HCT116 (cell line): ENCODE data around the gene HOXC12. TPM values are rescaled to one million over a fixed set of nuclear protein-coding genes. Genes with fewer than 3 reads are reported as not detected.

Source experiments
- ATAC-seq: fragments of 200-7000 bp; cut with Tn5 transposase; 2 replicates; pipeline ENCODE4 v1.9.1; 2020; ENCODE audit warnings: mild to moderate bottlenecking, moderate library complexity
- BruUV-seq: library from RNA; stranded (reverse); fragments of 400-500 nt; replicated peaks from 2 replicates; lab custom pipeline; 2021; lab: Mats Ljungman, UMichigan
- CTCF ChIA-PET: fragments of 300-600 bp; sonication (Branson Sonifier 250); formaldehyde crosslinking; loops from one replicate; lab custom pipeline; 2021; ENCODE audit warnings: antibody characterized with exemption; lab: Charles Lee
- POLR2A ChIA-PET: fragments of 300-600, 350-600 bp; sonication (Branson Sonifier 250); formaldehyde crosslinking; loops from one replicate; lab custom pipeline; 2021; ENCODE audit warnings: antibody characterized with exemption; lab: Charles Lee
- RAD21 ChIA-PET, 2 experiments: fragments of 300-600 bp; sonication (Branson Sonifier 250); formaldehyde crosslinking; loops; one replicate each; lab custom pipeline; 2023; ENCODE audit warnings: low total read pairs in 2 of 2; ENCODE audit not compliant: uncharacterized antibody in 2 of 2, unreplicated experiment in 2 of 2, low non-redundant PET in 1 of 2; lab: Charles Lee
- DNase-seq: peaks from one replicate; pipeline ENCODE4 v3.0.0-alpha.2; 2010; ENCODE audit warnings: low read depth, low spot score
- H2AFZ ChIP-seq: fragments of 200-600 bp; shearing (Covaris generic), sonication (generic); 2 replicates; pipeline ENCODE4 v1.6.1; 2017; ENCODE audit warnings: low read depth, mixed run types, mixed read lengths, antibody characterized with exemption, low read length; ENCODE audit not compliant: poor library complexity, severe bottlenecking
- H3K27ac ChIP-seq: 2 replicates; pipeline ENCODE4 v1.5.1; 2012; ENCODE audit warnings: low read depth, low read length
- H3K27me3 ChIP-seq: fragments of 200-600 bp; sonication (generic); 2 replicates; pipeline ENCODE4 v1.6.1; 2016; ENCODE audit warnings: mixed run types, low read length, mixed read lengths; ENCODE audit not compliant: insufficient read depth
- H3K36me3 ChIP-seq, 2 experiments: fragments of 200-500 bp in 1 of 2; fragments of 200-600 bp in 1 of 2; sonication (Bioruptor generic) in 1 of 2; sonication (generic) in 1 of 2; 2 replicates each; pipeline versions ENCODE4 v1.5.1 to v1.6.1; 2014 to 2016; ENCODE audit warnings: low read length in 2 of 2, inconsistent platforms in 1 of 2, mixed read lengths in 1 of 2, mixed run types in 1 of 2; ENCODE audit not compliant: insufficient read depth in 2 of 2, control insufficient read depth in 1 of 2
- H3K4me1 ChIP-seq, 2 experiments: fragments of 200-600 bp in 1 of 2; sonication (generic) in 1 of 2; 2 replicates each; pipeline versions ENCODE4 v1.5.1 to v1.6.1; 2012 to 2017; ENCODE audit warnings: low read length in 2 of 2, inconsistent platforms in 1 of 2, mild to moderate bottlenecking in 1 of 2, mixed read lengths in 1 of 2, mixed run types in 1 of 2, moderate library complexity in 1 of 2; ENCODE audit not compliant: insufficient read depth in 2 of 2, control insufficient read depth in 1 of 2
- H3K4me2 ChIP-seq: fragments of 200-600 bp; sonication (generic); 2 replicates; pipeline ENCODE4 v1.6.1; 2017; ENCODE audit warnings: mixed run types, low read length, mixed read lengths
- H3K4me3 ChIP-seq, 2 experiments: fragments of 200-600 bp in 1 of 2; sonication (generic) in 1 of 2; replicated peaks in 1 of 2; 2 replicates each; pipeline ENCODE4 v1.5.1; 2011 to 2016; ENCODE audit warnings: low read length in 2 of 2, control low read depth in 1 of 2, low read depth in 1 of 2, mild to moderate bottlenecking in 1 of 2, mixed read lengths in 1 of 2, mixed run types in 1 of 2
- H3K79me2 ChIP-seq: fragments of 200-600 bp; sonication (generic); 2 replicates; pipeline ENCODE4 v1.6.1; 2017; ENCODE audit warnings: mild to moderate bottlenecking, mixed run types, low read length, moderate library complexity, mixed read lengths; ENCODE audit not compliant: insufficient read depth
- H3K9ac ChIP-seq: fragments of 200-600 bp; sonication (generic); 2 replicates; pipeline ENCODE4 v1.6.1; 2016; ENCODE audit warnings: low read length, mixed read lengths
- H3K9me2 ChIP-seq: fragments of 200-600 bp; sonication (generic), shearing (Covaris generic); 2 replicates; pipeline ENCODE4 v1.6.1; 2017; ENCODE audit warnings: mixed run types, mild to moderate bottlenecking, moderate library complexity; ENCODE audit not compliant: insufficient read depth
- H3K9me3 ChIP-seq, 2 experiments: fragments of 200-500 bp in 1 of 2; fragments of 200-600 bp in 1 of 2; sonication (Bioruptor generic) in 1 of 2; sonication (generic) in 1 of 2; 2 replicates each; pipeline ENCODE4 v1.6.1; 2014 to 2017; ENCODE audit warnings: low read length in 2 of 2, mixed read lengths in 2 of 2, inconsistent platforms in 1 of 2, low read depth in 1 of 2, mild to moderate bottlenecking in 1 of 2, mixed run types in 1 of 2, moderate library complexity in 1 of 2; ENCODE audit not compliant: control insufficient read depth in 1 of 2, insufficient read depth in 1 of 2
- H4K20me1 ChIP-seq: fragments of 200-600 bp; sonication (generic), shearing (Covaris generic); 2 replicates; pipeline ENCODE4 v1.6.1; 2017; ENCODE audit warnings: mixed run types, mild to moderate bottlenecking, moderate library complexity; ENCODE audit not compliant: insufficient read depth
- ATF3 ChIP-seq: IDR thresholded peaks from 2 replicates; pipeline ENCODE4 v1.6.1; 2012
- CTCF ChIP-seq, 3 experiments: fragments of 200-600 bp in 1 of 3; sonication (generic) in 1 of 3; IDR thresholded peaks in 2 of 3; conservative IDR thresholded peaks in 1 of 3; 2 replicates each; pipeline ENCODE4 v1.5.1; 2012 to 2017; ENCODE audit warnings: low read depth in 2 of 3, low read length in 2 of 3, antibody characterized with exemption in 1 of 3, borderline replicate concordance in 1 of 3, control low read depth in 1 of 3, mild to moderate bottlenecking in 1 of 3, mixed read lengths in 1 of 3, mixed run types in 1 of 3, moderate library complexity in 1 of 3; ENCODE audit not compliant: insufficient read depth in 1 of 3
- EZH2 ChIP-seq: fragments of 200-600 bp; sonication (generic); IDR thresholded peaks from 2 replicates; pipeline ENCODE4 v1.6.1; 2017; ENCODE audit warnings: antibody characterized with exemption, mixed run types
- EZH2phosphoT487 ChIP-seq: fragments of 200-600 bp; IDR thresholded peaks from 2 replicates; pipeline ENCODE4 v1.6.1; 2018; ENCODE audit warnings: antibody characterized with exemption, borderline replicate concordance
- REST ChIP-seq: IDR thresholded peaks from 2 replicates; pipeline ENCODE4 v1.6.1; 2012; ENCODE audit warnings: low read depth
- intact Hi-C: fragments of 100-400 bp; cut with micrococcal nuclease; formaldehyde crosslinking; loops from 2 replicates; pipeline ENCODE4 v1.10.0; 2022
- total RNA-seq: library from RNA; stranded (reverse); gene quantifications from one replicate; pipeline ENCODE4 v1.2.1, GENCODE V29; 2021; ENCODE audit not compliant: unreplicated experiment

Gene HOXC12
- total RNA-seq, 1 experiment from 2014 or later, result not detected

- no peak for TF ChIP-seq REST
- TF ChIP-seq EZH2phosphoT487, result no peak
- TF ChIP-seq, all 23 proteins: peak for 4
These were observed 30.4 kb downstream of the HOXC12 start, which contains the start of gene HOXC10 (continued) for GRCh38 chr12:53984901-53985691.

GRCh38 chr12:53985692-53985993 is 30.9 kb downstream of the HOXC12 start:
- DNase-seq (no peak), ATAC-seq (no peak)
- H3K9me3 ChIP-seq, result no peaks in the 10 kb centered on the region
- TF ChIP-seq CTCF (IDR thresholded peaks at IDR 0.05 in 2 of 3, conservative IDR thresholded peaks at IDR 0.05 in 1 of 3; ENCODE audit: borderline replicate concordance in 1 of 3, insufficient read depth in 1 of 3, low read depth in 2 of 3, low read length in 2 of 3) (no peak), EZH2 (no peak), ATF3 (no peak)
- ChIA-PET POLR2A (interaction anchor here (0.6 to 1.3 kb wide), 3 partner anchors 10 to 47 kb away, joined by 3 read pairs; partner anchors contain the start of gene HOXC9), RAD21 (no interaction called here), CTCF (interaction anchor here (0.7 to 5.7 kb wide), 10 partner anchors 9 to 228 kb away, joined by 3 to 35 read pairs (median 6); no protein-coding TSS in a partner anchor)
- no peak overlapping the region for H2AFZ ChIP-seq
- no peak overlapping the region for H3K4me3 ChIP-seq
- no peaks in the 10 kb centered on the region for H3K27me3 ChIP-seq
- no peaks in the 10 kb centered on the region for H4K20me1 ChIP-seq
- no peak overlapping the region for H3K4me2 ChIP-seq
- H3K27ac ChIP-seq, result no peak overlapping the region
- no peaks in the 10 kb centered on the region for H3K36me3 ChIP-seq
- H3K9me2 ChIP-seq, result no peaks in the 10 kb centered on the region
- intact Hi-C loops, result loop anchor here (2.0 to 5.0 kb wide), 3 partner anchors 215 to 229 kb away; no protein-coding TSS in a partner anchor
- BruUV-seq, result no TSS peak
- H3K79me2 ChIP-seq, result no peaks in the 10 kb centered on the region
- H3K4me1 ChIP-seq, result peaks cover 4 to 17% of the 10 kb centered on the region in 2 experiments
- no peak overlapping the region for H3K9ac ChIP-seq
